GM15510 (cell line): Measurements from ENCODE around the gene ALPI.

Experiments
- POLR2A ChIP-seq: IDR thresholded peaks from 3 replicates; pipeline ENCODE4 v1.6.1; 2011; ENCODE audit warnings: borderline replicate concordance; ENCODE audit not compliant: insufficient read length; ENCODE audit errors: extremely low read depth

The ALPI gene

DNA sequence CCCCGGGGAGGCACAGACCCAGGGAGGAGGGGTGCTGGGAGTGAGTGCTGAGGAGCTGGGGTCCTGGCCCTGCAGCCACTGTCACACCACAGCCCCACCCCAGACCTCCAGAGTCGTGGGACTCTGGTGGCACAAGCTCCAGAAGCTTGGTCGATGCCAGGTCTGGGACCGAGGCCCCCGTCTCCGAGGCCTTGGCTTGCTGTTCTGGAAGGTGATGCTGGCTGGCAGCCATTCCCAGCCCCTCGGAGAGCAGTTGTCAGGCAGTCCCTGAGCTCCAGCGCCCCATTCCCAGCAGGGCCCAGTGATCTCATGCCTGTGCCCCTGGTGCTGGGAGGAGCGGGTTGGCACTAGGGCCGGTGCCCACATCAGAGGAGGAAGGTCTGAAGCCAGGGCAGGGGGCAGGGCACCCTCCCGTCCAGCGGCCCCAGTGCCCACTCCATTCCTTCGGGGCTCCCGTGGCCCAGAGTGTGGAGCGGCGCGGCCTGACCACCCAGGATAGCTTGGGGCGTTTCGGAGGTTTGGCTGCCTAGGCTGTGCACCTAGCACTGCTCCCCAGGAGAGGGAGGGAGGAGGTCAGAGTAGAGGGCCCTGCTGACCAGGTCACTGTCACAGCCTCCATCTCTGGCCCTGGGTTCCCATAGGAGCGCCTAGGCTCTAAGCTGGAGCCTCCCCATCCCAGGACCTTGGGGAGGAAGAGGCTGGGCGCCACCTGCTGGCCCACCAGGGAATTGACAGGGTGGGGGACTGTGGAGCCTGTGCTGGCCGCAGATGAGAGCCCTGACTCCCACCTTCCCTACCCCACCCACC lies 16.8 kb upstream of the ALPI start:
- TF ChIP-seq POLR2A: no peak

DNA sequence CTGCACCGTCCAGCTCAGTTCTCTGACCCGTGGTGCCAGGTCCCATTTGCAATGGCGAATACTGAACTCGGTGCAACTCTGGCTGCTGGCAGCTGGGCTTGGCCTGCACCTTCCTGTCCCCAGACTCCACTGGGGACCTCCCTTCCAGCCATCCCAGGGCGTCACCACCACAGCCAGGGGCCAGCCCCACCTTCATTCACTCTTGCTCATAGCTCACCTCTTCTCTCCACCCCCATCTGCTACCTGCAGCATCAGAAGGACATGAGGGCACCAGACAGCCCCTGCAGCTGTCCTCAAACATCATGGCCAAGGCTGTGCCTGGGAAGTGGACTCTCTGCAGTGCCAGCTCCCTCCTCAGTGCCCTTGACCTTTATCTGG lies 16.2 kb upstream of the ALPI start:
- TF ChIP-seq POLR2A: no peak

DNA sequence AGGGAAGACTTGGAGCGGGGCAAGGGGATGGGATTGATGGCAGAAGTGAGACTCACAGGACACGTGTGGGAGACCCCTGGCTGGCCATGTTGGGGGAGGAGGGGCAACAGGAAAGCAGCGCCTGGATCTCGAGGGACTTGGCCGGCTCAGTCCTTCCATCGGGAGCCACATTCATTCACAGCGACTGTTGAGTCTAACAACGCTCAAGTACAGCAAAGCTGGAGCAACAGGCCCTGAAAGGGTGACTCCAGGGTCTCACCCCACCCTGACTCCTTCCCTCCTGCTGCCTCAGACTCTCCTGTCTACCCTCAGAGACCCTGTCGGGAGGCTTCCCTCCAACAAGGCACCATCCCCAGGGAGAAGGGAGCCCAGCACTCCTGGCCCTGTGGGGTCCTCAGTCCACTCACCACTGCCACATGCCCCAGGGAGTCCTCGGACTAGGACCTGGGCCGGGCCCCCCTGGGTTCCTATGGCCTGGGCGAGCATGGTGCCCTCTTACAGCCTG lies 14.8 kb upstream of the ALPI start:
- TF ChIP-seq POLR2A: no peak

DNA sequence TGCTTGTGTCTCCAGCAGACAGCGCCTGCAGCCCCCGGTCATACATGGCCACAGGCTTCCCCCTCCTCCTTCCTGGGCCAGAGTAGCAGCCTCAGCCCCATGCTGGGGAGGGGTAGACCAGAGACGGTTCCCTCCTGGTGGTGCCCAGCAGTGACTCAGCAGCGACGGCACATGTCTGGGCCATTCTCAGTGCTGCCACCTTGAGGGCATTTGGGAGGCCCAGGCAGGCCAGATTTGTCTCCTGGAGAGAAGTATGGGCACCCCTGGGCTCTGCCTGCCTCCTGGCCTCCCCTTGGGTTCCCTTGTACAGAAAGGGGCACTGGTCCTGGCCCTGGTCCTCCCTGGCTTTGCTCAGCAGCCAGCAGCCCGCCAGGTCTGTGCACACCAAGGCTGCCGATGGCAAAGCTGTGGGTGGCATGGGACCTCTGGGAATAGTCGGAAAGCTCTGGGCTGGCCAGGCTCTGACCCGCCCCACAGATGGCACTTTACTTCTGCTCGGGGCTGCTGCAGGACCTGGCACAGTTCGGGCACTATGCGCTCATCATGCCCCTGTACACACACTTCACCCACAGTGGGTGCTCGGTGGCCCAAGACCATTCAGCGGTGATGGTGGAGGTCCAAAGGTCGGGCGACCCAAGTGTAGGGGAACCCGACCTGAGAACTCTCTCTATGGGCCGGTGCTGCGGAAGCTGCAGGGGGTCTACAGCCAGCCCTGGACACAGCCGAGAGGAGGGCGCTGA lies 11.4 kb upstream of the ALPI start:
- no peak for TF ChIP-seq POLR2A

DNA sequence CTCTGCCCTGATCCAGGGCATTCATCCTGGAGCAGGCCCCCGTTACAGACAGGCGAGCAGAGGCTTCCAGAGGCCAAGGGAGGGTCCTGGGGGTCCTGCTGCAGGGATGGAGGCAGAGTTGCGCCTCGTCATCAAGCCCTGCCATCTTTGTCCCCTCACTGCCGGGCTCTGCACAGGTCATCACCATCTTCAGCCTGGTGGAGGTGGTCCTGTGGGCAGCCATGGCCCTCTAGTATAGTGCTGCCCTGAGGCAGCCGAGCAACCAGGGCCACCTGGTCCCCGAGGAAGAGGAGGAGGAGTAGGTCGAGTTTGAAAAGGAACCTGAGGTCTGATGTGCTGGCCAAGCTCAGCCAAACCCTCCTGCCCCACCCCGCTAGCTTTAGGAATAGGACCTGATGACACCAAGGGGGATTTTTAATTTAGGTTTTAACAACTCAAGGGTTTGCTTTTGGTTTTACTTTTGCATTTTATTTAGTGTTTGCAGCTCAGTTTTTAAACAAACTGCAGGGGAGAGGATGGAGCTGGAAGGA lies 8.8 kb upstream of the ALPI start:
- TF ChIP-seq POLR2A: no peak

DNA sequence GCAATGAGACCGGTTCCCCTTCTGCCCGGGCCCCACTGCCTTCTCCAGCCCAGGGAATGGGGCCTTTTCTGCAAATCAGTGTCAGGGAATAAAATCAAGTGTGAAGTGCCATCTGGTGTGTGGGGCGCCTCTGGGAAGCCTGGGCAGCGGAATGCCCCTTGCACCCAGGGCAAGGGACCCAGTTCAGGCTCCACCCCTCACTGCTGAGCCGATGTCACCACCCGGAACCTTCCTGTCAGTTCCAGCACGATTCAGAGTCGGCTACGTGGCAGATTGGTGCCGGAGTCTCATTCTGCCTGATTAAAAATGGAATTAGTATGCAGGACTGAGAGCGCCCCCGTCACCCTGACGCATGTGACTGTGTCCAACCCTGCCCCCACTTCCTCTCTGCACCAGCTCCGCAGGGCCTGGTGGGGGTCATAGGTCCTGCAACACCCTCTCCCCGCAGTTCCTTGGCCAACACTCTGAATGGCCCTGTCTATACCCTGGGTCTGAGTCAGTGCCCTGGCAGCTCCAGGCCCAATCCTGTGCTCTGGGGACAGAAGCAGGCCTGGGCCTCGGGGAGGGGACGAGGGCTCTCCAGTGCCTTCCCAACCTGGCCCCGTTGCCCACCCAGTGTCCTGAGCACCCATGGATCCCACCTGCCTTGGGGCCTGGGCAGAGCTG lies 8.2 kb upstream of the ALPI start:
- TF ChIP-seq POLR2A: no peak

DNA sequence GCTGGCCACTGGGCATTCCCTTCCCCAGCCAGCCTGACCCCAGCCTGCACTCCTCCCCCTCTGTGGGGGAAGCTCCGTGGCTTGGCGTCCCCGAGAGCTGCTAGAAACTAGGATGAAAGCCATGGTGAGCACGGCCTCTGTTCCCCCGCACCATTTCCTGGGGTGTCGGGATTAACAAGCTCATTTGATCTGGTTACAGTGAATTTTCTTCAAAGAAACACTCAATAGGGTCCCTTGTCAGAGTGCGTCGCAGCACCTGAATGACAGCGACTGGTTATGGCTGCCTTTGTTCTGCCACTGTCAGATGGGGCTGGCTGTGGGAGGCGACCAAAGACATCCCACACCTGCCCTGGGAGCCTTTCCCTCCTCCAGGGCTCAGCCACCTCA lies 7.7 kb upstream of the ALPI start:
- no peak for TF ChIP-seq POLR2A

DNA sequence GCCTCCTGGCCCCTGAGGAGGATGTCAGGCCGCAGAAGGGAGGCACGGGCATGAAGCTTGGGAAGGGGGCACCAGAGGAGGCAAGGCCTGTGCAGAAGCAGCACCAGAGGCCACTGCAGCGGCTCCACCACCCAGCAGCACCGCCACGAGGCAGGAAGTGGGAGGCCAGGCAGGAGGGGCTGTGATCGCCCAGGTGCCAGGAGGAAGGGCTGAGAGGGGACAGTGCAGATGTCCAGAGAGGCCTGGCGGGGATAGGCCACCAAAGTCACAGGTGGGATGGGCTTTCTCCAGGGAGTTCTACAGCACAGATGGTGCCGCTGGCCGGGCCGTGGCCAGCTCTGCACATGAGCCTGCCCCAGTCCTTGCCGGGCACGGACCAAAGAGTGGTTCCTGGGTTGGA lies 6.0 kb upstream of the ALPI start:
- no peak for TF ChIP-seq POLR2A

DNA sequence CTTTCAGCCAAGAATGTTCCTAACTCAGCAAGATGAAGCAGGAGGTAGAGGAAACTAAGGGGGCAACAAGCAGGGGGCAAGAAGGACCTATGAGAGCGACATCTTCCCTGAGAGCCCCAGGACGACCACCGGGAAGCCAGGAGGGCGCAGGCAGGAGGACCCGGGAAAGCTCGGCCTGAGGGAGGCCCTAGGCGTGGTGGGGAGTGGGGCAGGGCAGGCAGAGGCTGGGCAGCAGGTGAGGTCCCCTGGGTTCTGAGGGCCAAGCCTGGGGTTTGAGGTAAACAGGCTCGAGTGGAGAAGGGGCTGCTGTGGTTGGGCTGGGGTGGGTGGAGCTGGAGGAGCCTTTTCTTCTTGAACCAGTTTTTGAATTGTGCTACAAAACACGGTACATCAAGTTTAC lies 1.3 kb upstream of the ALPI start:
- TF ChIP-seq POLR2A: no peak

DNA sequence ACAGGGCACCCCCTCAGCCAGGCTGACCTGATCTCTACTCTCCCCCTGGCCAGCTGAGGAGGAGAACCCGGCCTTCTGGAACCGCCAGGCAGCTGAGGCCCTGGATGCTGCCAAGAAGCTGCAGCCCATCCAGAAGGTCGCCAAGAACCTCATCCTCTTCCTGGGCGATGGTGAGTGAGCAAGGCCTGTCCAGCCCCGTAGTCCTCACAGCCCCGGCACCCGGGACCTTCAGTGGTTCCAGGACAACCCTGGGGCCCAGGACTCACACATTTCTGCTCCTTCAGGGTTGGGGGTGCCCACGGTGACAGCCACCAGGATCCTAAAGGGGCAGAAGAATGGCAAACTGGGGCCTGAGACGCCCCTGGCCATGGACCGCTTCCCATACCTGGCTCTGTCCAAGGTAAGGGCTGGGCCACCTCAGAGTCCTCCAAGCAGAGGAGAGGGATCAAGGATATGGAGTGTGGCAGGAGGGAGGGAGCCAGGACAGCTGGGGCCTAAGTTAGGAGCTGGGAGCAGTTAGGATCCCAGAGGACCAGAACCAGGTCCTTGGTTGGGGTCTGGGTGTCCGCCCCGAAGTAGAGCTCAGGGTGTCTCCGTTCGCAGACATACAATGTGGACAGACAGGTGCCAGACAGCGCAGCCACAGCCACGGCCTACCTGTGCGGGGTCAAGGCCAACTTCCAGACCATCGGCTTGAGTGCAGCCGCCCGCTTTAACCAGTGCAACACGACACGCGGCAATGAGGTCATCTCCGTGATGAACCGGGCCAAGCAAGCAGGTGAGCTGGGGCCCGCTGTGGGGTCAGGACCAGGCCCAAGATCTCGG lies 555 bp downstream of the ALPI start:
- TF ChIP-seq POLR2A: no peak

DNA sequence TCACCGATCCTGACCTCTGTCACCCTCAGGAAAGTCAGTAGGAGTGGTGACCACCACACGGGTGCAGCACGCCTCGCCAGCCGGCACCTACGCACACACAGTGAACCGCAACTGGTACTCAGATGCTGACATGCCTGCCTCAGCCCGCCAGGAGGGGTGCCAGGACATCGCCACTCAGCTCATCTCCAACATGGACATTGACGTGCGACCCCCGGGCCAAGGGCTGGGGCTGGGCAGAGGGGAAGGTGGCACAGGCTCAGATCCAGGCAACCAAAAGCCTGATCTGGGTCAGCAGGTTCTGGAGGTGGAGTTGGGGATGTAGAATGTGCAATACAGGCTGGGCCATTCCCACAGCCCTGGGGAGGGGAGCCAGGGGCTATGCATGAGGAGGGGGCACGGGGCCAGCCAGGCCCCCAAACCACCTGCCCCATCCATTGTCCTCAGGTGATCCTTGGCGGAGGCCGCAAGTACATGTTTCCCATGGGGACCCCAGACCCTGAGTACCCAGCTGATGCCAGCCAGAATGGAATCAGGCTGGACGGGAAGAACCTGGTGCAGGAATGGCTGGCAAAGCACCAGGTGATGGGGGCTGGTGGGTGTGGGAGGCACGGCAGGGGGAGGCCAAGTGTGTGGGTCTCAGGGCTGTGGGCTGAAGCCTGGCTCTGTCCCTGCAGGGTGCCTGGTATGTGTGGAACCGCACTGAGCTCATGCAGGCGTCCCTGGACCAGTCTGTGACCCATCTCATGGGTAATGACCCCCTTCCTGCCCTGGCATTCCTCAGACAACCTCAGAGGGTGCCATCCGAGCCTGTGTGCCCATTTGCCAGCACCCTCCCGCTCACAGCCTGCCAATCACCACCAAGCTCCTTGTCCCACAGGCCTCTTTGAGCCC lies 1.4 kb downstream of the ALPI start:
- TF ChIP-seq POLR2A: no peak

DNA sequence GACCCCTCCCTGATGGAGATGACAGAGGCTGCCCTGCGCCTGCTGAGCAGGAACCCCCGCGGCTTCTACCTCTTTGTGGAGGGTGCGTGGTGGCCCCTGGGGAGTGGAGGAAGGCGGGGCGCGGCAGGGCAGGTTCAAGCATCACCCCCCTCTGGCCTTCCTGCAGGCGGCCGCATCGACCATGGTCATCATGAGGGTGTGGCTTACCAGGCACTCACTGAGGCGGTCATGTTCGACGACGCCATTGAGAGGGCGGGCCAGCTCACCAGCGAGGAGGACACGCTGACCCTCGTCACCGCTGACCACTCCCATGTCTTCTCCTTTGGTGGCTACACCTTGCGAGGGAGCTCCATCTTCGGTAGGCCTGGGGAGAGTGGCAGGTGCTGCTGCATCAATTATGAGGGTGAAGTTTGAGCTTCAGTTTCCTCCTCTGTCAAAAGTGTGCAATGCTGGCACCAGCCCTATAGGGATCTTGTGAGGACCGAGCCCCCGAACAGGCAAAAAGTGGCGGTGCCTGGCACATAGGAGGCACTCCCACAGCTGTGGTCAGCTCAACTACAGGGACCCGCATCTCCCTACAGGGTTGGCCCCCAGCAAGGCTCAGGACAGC lies 2.2 kb downstream of the ALPI start:
- no peak for TF ChIP-seq POLR2A
